Measurements from ENCODE around the gene ECT2L.
A peak's percentile ranks its signal among the peaks of the same experiment; 100 is the strongest.

The ECT2L gene

GRCh38 chr6:138795809-138796603, at the start of gene ECT2L:
TSS of gene ECT2L (plus strand) at chr6:138796087. CDS start at chr6:138813275, 17,188 bp downstream.
- H3K36me3 ChIP-seq, result peaks cover 9 to 20% (median 15%) of the 10 kb centered on the region in 3 donors
- DNase-seq, result peak; percentile 52 to 80
- no peaks in the 10 kb centered on the region for H3K27me3 ChIP-seq
- H3K9me3 ChIP-seq, result no peaks in the 10 kb centered on the region
- intact Hi-C loops (cut with DNase I; ENCODE audit: low total_unique reads), result no loop called here
- H3K4me1 ChIP-seq, result peaks cover 0 to 10% (median 0%) of the 10 kb centered on the region in 4 donors
- no peak for TF ChIP-seq CTCF (IDR thresholded peaks at IDR 0.05)
- H3K27ac ChIP-seq, result peak within 1 kb of the TSS; percentile 54 to 67
- peak within 1 kb of the TSS; percentile 44 to 45 for H3K4me3 ChIP-seq

GRCh38 chr6:138752017-138752416, 43.9 kb upstream of the ECT2L start:
- Histone ChIP-seq H3K27ac (no peak overlapping the region), H3K4me3 (no peak overlapping the region), H3K27me3 (no peaks in the 10 kb centered on the region), H3K9me3 (no peaks in the 10 kb centered on the region), H3K36me3 (no peaks in the 10 kb centered on the region), H3K4me1 (no peaks in the 10 kb centered on the region)
- DNase-seq, result no peak
- intact Hi-C loops (cut with DNase I; ENCODE audit: low total_unique reads), result no loop called here
- no peak for TF ChIP-seq CTCF (IDR thresholded peaks at IDR 0.05)

- H3K4me3 ChIP-seq, result no peak overlapping the region
- TF ChIP-seq CTCF (IDR thresholded peaks at IDR 0.05), result no peak
- intact Hi-C loops (cut with DNase I; ENCODE audit: low total_unique reads), result no loop called here
- no peak for DNase-seq
- no peaks in the 10 kb centered on the region for H3K9me3 ChIP-seq
- H3K27me3 ChIP-seq, result no peaks in the 10 kb centered on the region
- no peak overlapping the region for H3K27ac ChIP-seq
- no peaks in the 10 kb centered on the region for H3K36me3 ChIP-seq
- H3K4me1 ChIP-seq, result no peaks in the 10 kb centered on the region
Observed at GRCh38 chr6:138757136-138757535, 38.8 kb upstream of the ECT2L start.

GRCh38 chr6:138765896-138766655, 29.8 kb upstream of the ECT2L start:
- H3K27me3 ChIP-seq, result no peaks in the 10 kb centered on the region
- H3K27ac ChIP-seq, result no peak overlapping the region
- TF ChIP-seq CTCF (IDR thresholded peaks at IDR 0.05), result peak; percentile 45 to 62
- no peak overlapping the region for H3K4me3 ChIP-seq
- H3K9me3 ChIP-seq, result no peaks in the 10 kb centered on the region
- no peaks in the 10 kb centered on the region for H3K4me1 ChIP-seq
- intact Hi-C loops (cut with DNase I; ENCODE audit: low total_unique reads), result loop anchor here (5.0 kb wide), 3 partner anchors 74 to 649 kb away; no protein-coding TSS in a partner anchor
- H3K36me3 ChIP-seq, result no peaks in the 10 kb centered on the region
- no peak for DNase-seq

- Histone ChIP-seq H3K4me1 (peaks cover 0 to 7% (median 3%) of the 10 kb centered on the region in 4 donors), H3K4me3 (no peak overlapping the region), H3K9me3 (no peaks in the 10 kb centered on the region), H3K36me3 (no peaks in the 10 kb centered on the region), H3K27me3 (no peaks in the 10 kb centered on the region), H3K27ac (no peak overlapping the region)
- no peak for TF ChIP-seq CTCF (IDR thresholded peaks at IDR 0.05)
- no peak for DNase-seq
- intact Hi-C loops (cut with DNase I; ENCODE audit: low total_unique reads), result loop anchor here (5.0 kb wide), 3 partner anchors 77 to 652 kb away; no protein-coding TSS in a partner anchor
Observed at GRCh38 chr6:138769102-138769676, 26.7 kb upstream of the ECT2L start.

All from tibial artery (tissue), 4 donors.